ENCODE results near the gene LDLRAD4.
A peak's percentile ranks its signal among the peaks of the same experiment; 100 is the strongest.

The LDLRAD4 gene

GRCh38 chr18:13392899-13393298 is 174.3 kb downstream of the LDLRAD4 start:
- no peak for DNase-seq

- DNase-seq, result no peak
These were observed 174.8 kb downstream of the LDLRAD4 start for GRCh38 chr18:13393338-13393737.

GRCh38 chr18:13394801-13395200 is 176.2 kb downstream of the LDLRAD4 start:
- peak; percentile 74 for DNase-seq

GRCh38 chr18:13395577-13395976 is 177.0 kb downstream of the LDLRAD4 start:
- peak; percentile 44 for DNase-seq

GRCh38 chr18:13397504-13398163 is 179.1 kb downstream of the LDLRAD4 start:
- DNase-seq, result no peak

GRCh38 chr18:13398631-13399030 is 180.1 kb downstream of the LDLRAD4 start:
- DNase-seq, result no peak

GRCh38 chr18:13399511-13399910 is 181.0 kb downstream of the LDLRAD4 start:
- no peak for DNase-seq

GRCh38 chr18:13400636-13401315 is 182.2 kb downstream of the LDLRAD4 start:
- no peak for DNase-seq

GRCh38 chr18:13401404-13401803 is 182.8 kb downstream of the LDLRAD4 start:
- no peak for DNase-seq

GRCh38 chr18:13401826-13402225 is 183.3 kb downstream of the LDLRAD4 start:
- DNase-seq, result no peak

GRCh38 chr18:13403786-13404549 is 185.4 kb downstream of the LDLRAD4 start:
- DNase-seq, result no peak

GRCh38 chr18:13405305-13406038 is 186.9 kb downstream of the LDLRAD4 start:
- DNase-seq, result no peak

- no peak for DNase-seq
These were observed 187.6 kb downstream of the LDLRAD4 start for GRCh38 chr18:13406049-13406615.

- no peak for DNase-seq
These were observed 188.2 kb downstream of the LDLRAD4 start for GRCh38 chr18:13406736-13407135.

- no peak for DNase-seq
These were observed 188.9 kb downstream of the LDLRAD4 start for GRCh38 chr18:13407484-13407883.

GRCh38 chr18:13409026-13409425 is 190.5 kb downstream of the LDLRAD4 start:
- no peak for DNase-seq

- DNase-seq, result no peak
These were observed 191.4 kb downstream of the LDLRAD4 start for GRCh38 chr18:13409997-13410396.

- DNase-seq, result no peak
These were observed 191.9 kb downstream of the LDLRAD4 start for GRCh38 chr18:13410471-13410870.

- no peak for DNase-seq
These were observed 193.5 kb downstream of the LDLRAD4 start for GRCh38 chr18:13412017-13412416.

- no peak for DNase-seq
These were observed 194.3 kb downstream of the LDLRAD4 start for GRCh38 chr18:13412901-13413300.

GRCh38 chr18:13414102-13414501 is 195.5 kb downstream of the LDLRAD4 start:
- DNase-seq, result no peak

GRCh38 chr18:13414521-13414920 is 196.0 kb downstream of the LDLRAD4 start:
- no peak for DNase-seq

- DNase-seq, result no peak
These were observed 197.2 kb downstream of the LDLRAD4 start for GRCh38 chr18:13415736-13416135.
